Effector CD4-positive, alpha-beta T cell (primary cell): Measurements from ENCODE around the gene ST3GAL4.
"Not testable (repeated sequence)": the region's sequence is repeated elsewhere in the genome, so short reads cannot be mapped to it uniquely, and the experiment has no call there.

ENCODE experiments used
- DNase-seq: peaks from one replicate; pipeline ENCODE4 v3.0.0-alpha.2; 2020

The ST3GAL4 gene

DNA sequence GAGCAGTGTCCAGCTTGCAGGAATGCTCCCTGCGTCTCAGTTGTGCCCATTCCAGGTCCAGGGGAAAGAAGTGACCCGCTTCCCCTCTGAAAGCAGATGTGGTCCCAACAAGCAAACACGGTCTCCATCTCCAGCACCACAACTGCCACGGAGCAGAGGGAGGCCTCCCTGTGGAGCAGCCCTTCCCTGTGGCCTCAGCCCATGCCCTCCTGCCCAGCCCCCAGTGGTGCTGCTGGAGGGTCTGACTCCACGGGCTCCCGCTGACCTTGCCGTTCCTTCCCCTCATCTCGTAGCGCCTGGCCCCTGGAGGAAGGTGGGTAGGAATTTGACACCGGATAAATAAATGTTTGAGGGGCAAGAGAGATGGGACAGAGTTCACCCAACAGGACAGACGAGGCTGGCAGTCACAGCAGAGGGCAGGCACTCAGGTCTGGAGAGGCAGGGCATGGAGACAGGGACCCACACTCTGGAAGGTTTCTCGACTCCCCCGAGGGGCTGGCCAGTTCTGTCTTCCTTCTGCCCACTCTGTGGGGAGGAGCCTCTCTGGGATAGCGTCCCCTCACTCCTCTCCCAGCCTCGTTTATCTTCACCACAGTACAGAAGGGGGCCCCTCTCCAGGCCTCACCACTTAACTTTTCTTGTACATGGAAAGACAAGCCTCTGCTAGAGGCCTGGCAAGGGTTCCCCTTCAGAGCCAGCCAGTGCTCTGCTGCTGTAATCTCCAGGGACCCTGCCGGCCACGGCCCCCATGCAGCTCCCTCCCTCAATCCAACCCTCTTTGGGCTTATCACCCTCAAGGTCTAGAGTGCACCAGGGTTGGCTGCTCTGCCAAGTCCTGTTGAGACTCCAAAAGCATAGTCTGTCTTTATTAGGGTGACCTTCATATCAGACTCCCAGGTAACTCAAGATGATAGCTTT is 7.5 kb upstream of the ST3GAL4 start:
- DNase-seq, result no peak

- no peak for DNase-seq
Observed at GRCh38 chr11:126348806-126349582, 6.5 kb upstream of the ST3GAL4 start.

DNA sequence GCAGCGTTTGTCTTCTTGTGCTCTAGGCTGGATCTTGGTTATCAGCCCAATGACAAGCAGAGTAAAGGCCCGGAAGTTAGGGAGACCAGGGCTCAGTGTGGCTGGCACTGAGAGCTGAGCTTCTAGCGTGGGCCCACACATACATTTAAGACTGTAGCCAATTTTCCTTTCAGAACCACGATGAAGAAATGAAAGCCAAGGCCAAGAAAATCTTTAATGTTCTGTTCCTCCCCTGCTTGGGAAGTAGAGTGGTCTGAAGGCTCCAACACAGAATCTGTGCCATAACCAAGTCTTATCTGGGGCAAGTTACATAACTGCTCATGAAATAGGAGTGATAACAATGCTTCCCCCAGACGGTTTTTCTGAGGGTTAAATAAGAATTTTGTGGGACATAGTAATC is 4.7 kb upstream of the ST3GAL4 start:
- DNase-seq, result no peak

DNA sequence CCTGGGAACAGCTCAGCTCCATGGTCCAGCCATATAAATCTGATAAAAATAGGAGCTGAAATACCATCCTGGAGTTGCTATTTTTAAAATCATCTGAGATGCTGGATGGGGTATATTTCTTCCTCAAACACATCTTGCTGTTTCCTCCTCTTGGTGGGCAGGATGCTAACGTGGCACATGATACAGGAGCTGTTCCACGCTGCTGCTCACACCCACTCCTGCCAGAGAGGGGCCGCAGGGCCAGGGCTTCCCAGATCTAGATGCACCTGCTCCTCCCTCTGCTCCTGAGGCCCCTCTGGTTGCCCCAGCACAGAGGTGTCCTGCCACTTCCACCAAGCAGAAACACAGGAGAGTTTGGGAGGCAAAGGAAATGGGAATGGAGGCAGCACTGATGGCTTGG is 3.3 kb upstream of the ST3GAL4 start:
- DNase-seq, result no peak

GRCh38 chr11:126352934-126353801 is 2.3 kb upstream of the ST3GAL4 start:
- no peak for DNase-seq

DNA sequence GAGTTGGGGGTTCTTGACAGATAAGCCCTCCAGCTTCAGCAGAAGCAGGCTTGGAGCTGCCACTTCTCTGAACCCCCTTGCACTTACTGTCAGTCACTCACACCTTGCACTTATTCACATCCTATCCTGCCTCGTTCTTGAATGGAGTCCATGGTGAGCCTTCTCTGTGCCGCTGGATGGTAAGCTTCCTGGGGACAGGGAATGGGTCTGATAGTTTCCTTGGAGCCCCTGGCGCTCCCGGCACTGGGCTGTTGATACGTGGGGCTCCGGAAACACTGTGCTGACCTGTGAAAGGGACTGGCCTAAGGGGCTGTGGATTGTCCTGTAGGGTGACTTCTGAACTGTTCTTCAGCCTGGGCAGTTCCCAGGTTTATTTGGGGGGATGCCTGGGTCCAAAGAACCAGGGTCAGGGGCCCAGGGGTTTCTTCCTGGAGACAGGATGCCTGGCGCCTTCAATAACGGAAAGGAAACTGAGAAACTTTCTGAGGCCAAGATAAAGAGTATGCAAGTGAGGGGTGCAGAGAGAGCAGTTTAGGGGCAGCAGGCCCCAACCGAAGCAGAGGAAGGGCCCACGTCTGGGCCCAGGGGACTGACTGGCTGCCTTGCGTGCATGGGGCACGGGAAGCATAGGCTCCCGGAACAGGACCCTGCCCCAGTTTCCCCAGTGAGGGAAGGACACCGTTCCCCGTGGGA is 709 bp upstream of the ST3GAL4 start:
- no peak for DNase-seq

DNA sequence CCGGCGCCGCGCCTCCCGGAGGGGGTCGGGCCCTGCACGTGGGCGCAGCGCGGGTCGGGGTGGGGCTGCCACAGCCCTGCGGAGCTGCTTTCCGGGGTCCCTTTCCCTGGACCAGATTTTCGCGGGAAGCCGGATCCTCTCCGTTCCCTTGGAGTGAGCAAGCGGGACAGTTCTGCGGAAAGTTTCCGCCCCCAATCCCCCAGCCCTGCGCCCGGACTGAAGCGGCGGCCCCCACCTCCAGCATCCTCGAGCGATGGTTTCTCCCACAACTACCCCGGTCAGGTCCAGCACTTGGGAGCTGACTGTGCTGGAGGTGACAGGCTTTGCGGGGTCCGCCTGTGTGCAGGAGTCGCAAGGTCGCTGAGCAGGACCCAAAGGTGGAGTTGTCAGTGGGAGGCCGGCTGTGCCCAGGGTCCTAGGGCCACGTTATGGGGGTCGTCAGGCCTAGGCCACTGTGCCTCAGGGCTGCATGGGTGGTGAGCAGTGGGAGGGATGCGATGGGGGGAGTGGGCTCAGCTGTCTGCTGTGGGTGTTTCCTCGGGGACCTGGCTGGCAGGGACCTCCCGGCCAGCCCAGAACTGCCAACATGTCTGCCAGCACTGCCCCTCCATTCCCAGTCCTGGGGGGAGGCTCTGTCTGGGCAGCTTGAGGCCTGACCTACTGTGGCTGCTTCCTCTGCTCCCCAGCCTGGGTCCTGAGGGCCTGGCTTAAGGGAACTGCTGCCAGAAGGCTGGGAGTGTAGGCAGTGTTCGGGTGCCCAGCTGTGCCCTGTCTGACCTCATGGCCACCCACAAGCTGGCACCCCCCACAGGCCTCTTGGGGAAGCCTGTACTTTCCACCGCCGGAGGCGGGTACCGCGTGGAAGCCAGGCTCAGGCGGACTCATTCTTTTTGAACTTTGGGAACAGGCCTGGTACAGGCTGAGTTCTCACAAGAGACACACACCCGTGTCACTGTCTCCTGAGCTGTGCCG is 726 bp downstream of the ST3GAL4 start:
- no peak for DNase-seq

DNA sequence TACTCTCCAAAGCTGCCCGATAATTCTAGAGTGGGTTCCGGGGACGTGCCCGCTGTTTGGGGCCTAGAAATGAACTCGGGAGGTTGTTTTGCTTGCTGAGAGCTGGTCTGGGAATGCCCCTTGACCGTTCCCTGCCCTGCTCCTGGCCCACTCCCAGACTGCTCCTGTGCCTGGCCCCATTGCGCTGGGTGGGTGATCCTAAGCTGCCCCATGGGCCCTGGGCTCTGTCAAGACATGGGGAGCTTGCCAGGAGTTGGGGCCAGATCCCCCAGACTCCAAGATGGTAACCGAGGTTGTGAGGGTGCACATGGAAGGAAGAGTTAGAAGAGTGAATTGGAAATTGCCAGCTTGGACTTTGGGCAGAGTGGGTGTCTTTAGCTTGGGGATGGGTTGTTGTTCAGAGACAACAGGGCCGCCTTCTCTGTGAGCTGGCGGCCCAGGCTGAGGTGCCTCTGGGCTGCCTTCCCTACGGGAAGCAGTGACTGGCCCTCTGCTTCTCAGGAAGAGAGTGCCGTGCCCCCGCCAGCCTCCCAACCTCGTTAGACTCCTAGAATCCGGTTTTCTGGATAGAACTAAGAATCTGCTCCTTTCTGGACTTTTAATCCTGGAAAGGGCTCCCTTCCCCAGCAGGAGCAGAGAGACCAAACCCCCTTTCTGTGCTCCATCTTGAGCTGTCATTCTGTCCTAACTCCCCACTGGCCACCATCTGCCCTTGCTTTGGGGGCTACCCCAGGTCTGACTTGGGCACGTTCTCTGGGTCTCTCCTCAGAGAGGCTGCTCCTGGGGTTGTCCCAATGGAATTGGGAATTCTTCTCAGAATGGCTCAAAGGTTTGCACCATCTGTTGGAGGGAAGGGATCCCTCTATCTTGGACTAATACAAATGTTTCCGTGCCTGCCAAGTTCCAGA is 1.8 kb downstream of the ST3GAL4 start:
- no peak for DNase-seq

DNA sequence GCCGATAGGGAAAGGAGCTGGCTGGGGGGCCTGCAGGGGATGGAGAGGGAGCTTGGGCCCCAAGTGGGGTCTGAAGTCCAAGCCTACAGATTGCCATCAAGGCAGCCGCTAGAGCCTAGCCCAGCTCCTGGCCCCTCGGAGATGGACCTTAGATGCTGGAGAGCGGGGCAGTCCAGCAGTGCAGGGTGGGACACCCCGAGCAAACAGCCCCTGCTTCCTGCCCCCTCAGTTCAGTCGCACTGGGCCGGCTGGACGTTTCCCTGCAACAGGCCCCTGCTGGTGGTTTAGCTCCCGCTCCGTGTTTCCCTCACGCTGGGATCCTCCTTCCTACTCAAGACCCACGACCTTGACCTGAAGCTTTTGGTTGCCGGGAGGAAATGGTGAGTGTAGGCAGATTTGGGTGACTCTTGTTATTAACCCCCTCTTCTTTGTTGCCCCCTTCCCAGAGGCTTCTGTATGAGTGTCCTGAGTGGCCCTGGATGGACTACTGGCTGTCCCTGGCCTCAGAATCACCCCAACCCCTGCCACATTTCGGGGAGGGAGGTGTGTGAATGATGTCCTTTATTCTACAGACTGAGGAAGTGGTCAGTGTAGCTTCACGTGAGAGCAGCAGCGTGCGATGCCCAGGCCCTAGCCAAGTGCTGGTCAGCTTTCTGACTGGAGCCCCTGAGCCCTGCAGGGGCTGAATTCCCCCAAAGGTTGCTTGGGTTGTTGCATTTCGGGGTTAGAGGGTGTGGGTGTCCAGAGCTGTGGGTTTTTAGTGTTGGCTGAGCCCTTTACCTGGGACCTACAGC is 2.7 kb downstream of the ST3GAL4 start:
- no peak for DNase-seq

- no peak for DNase-seq
Observed at GRCh38 chr11:126358763-126359160, 3.3 kb downstream of the ST3GAL4 start.

GRCh38 chr11:126359431-126360048 is 4.1 kb downstream of the ST3GAL4 start:
- no peak for DNase-seq

GRCh38 chr11:126360049-126360446 is 4.6 kb downstream of the ST3GAL4 start:
- DNase-seq, result no peak

GRCh38 chr11:126361400-126361799 is 5.9 kb downstream of the ST3GAL4 start:
- DNase-seq, result no peak

DNA sequence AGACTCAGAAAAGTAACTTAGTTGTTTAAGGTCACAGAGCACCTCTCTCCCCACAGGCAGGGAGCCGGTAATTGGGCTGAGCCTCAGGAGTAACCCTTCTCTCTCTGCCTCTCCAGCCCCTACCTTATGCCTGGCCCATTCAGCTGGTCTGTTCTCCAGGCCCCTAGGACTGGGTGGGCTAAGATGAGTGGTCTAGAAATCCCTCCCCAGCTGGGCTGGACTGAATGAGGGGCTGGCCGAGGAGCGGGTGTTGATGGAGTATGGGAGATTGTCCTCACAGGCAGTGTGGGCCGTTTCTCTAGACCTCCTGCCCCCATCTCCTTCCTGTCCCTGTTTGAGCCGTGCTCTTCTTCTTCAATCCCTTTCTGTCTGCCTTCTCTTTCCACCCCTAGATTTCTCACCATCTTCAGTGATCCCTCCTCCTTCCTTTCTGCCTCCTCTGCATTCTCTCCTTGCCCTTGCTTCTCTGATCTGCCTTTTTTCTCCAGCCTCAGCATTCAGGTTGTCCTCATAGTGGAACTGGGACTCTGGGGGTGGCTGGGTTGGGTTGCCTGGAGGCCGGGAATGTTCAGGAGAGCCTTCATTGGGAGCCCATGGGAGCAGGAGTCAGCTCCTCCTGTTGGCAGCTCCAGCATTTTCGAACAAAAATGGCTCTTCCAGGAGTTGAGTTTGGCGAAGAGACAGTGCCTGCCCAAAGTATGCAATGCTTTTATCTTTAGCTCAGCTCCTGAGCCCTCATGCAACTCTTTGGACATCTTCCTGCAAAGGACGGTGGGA is 7.6 kb downstream of the ST3GAL4 start:
- no peak for DNase-seq

GRCh38 chr11:126363706-126364248 is 8.3 kb downstream of the ST3GAL4 start:
- no peak for DNase-seq

GRCh38 chr11:126364735-126365134 is 9.2 kb downstream of the ST3GAL4 start:
- DNase-seq, result not testable (repeated sequence)

DNA sequence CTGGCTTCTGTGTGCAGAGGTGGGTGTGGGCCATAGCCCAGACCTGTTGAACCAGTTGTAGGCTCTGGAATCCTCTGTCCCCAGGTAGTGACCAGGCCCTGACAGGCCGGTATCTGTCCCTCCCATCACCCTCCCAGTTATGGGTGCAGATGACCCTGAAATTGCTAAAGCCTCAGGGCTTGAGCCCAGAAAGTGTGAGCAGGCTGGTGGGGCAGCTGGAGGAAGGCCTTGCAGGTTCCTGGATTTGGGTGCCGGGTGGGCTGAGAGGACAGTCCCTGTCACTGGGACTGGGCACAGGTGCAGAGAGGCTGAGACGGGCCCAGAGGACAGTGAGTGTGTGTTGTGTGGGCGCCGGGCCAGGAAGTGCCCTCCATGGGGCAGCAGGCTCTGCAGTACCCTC is 10.0 kb downstream of the ST3GAL4 start:
- not testable (repeated sequence) for DNase-seq
